ENCODE results near the gene MCF2L2.

MCF2L2 gene

DNA sequence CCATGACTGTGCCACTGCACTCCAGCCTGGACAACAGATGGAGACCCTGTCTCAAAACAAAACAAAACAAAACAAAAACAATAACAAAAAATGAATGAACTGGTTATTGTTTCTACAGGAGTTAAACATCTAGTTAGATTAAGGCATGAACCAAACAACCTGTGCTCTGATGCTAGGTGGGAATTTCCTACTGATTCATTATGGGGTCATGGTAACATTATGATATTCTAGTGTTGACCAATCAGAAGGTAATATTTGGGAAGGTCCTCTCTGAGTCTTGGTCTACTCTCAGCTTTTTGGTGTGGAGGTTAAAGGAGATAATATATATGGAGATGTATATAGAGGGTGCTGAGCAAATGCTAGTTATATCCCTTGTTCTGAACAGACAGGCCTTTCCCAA is 37.6 kb downstream of the MCF2L2 start:
- POLR2A ChIA-PET = no interaction called here
- no peaks in the 10 kb centered on the region for H3K36me3 ChIP-seq (ENCODE audit: control insufficient read depth in 2 of 2, insufficient read depth in 1 of 2, low read length in 2 of 2)

DNA sequence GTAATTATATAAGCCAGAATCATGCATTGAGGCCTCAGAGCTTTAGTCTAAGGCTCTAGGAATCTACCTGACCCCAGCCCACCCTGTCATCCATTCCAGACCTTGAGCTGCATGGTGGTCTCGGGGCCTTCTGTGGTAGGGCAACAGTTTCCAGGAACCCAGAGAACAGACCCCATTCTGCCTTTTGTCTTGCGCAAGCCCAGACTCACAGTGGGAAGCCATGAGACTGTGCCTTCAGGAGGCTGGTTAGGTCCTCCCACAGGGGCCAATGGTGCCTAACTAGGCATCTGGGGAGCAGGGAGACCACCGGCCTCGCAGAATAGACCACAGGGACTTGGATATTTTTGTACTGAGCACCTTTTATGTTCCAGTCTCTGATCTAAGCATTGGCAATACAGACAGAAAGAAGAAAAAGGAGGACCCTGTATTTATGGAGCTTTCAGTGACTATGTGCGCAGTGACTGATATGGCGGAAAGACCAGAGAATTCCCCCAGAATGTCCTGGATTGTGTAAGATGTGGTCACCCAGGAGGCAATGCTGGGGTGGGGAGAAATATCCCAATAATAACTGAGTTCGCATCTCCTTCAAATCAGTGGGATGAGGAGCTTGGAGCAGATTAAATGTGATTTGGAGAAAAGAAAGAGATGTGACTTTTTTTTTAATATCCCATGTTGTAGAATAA is 40.1 kb downstream of the MCF2L2 start:
- POLR2A ChIA-PET = no interaction called here
- H3K36me3 ChIP-seq (ENCODE audit: control insufficient read depth in 2 of 2, insufficient read depth in 1 of 2, low read length in 2 of 2) = no peaks in the 10 kb centered on the region

More for the DNA sequence above, 37.6 kb downstream of the MCF2L2 start:
- no peak for TF ChIP-seq ZNF391 (tag by site-specific recombination; IDR thresholded peaks at IDR 0.05; ENCODE audit: borderline replicate concordance, low read depth)
- CTCF ChIA-PET = interaction anchor here (1.5 kb wide), 1 partner anchor 206 kb away, joined by 12 read pairs; no protein-coding TSS in a partner anchor
- Histone ChIP-seq H3K4me1 (ENCODE audit: control insufficient read depth, insufficient read depth, low read length) (no peaks in the 10 kb centered on the region), H3K27ac (ENCODE audit: extremely low read depth, low read depth, low read length) (no peak overlapping the region), H3K9me3 (ENCODE audit: control insufficient read depth, insufficient read depth, low read depth, low read length) (no peaks in the 10 kb centered on the region), H3K4me3 (ENCODE audit: low read depth, low read length) (no peak overlapping the region)

More for the DNA sequence above, 40.1 kb downstream of the MCF2L2 start:
- no peak for TF ChIP-seq ZNF555 (tag by site-specific recombination; conservative IDR thresholded peaks at IDR 0.05)
- TF ChIP-seq, protein P1, sequence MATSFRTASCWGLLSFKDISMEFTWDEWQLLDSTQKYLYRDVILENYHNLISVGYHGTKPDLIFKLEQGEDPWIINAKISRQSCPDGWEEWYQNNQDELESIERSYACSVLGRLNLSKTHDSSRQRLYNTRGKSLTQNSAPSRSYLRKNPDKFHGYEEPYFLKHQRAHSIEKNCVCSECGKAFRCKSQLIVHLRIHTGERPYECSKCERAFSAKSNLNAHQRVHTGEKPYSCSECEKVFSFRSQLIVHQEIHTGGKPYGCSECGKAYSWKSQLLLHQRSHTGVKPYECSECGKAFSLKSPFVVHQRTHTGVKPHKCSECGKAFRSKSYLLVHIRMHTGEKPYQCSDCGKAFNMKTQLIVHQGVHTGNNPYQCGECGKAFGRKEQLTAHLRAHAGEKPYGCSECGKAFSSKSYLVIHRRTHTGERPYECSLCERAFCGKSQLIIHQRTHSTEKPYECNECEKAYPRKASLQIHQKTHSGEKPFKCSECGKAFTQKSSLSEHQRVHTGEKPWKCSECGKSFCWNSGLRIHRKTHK (tag by site-specific recombination; IDR thresholded peaks at IDR 0.05) = no peak
- TF ChIP-seq, protein P2, sequence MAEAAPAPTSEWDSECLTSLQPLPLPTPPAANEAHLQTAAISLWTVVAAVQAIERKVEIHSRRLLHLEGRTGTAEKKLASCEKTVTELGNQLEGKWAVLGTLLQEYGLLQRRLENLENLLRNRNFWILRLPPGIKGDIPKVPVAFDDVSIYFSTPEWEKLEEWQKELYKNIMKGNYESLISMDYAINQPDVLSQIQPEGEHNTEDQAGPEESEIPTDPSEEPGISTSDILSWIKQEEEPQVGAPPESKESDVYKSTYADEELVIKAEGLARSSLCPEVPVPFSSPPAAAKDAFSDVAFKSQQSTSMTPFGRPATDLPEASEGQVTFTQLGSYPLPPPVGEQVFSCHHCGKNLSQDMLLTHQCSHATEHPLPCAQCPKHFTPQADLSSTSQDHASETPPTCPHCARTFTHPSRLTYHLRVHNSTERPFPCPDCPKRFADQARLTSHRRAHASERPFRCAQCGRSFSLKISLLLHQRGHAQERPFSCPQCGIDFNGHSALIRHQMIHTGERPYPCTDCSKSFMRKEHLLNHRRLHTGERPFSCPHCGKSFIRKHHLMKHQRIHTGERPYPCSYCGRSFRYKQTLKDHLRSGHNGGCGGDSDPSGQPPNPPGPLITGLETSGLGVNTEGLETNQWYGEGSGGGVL (tag by site-specific recombination; IDR thresholded peaks at IDR 0.05) = no peak
- no peak for TF ChIP-seq ZNF837 (tag by site-specific recombination; IDR thresholded peaks at IDR 0.05)
- no peak for TF ChIP-seq ZNF670 (tag by site-specific recombination; IDR thresholded peaks at IDR 0.05; ENCODE audit: low read depth)
- TF ChIP-seq ZNF585B (tag by site-specific recombination; IDR thresholded peaks at IDR 0.05) = no peak
- TF ChIP-seq TRIM28 (IDR thresholded peaks at IDR 0.05; ENCODE audit: borderline replicate concordance, low read length) = no peak
- TF ChIP-seq, protein P3, sequence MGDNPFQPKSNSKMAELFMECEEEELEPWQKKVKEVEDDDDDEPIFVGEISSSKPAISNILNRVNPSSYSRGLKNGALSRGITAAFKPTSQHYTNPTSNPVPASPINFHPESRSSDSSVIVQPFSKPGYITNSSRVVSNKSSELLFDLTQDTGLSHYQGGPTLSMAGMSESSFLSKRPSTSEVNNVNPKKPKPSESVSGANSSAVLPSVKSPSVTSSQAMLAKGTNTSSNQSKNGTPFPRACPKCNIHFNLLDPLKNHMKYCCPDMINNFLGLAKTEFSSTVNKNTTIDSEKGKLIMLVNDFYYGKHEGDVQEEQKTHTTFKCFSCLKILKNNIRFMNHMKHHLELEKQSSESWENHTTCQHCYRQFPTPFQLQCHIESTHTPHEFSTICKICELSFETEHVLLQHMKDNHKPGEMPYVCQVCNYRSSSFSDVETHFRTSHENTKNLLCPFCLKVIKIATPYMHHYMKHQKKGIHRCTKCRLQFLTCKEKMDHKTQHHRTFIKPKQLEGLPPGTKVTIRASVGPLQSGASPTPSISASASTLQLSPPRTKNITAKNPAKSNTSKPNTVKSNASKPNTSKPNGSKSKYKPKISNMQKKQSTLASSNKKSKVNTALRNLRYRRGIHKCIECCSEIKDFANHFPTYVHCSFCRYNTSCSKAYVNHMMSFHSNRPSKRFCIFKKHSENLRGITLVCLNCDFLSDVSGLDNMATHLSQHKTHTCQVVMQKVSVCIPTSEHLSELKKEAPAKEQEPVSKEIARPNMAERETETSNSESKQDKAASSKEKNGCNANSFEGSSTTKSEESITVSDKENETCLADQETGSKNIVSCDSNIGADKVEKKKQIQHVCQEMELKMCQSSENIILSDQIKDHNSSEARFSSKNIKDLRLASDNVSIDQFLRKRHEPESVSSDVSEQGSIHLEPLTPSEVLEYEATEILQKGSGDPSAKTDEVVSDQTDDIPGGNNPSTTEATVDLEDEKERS (tag by site-specific recombination; IDR thresholded peaks at IDR 0.05) = no peak
- TF ChIP-seq ZNF521 (tag by site-specific recombination; IDR thresholded peaks at IDR 0.05) = no peak
- no peak for TF ChIP-seq ZNF561 (tag by site-specific recombination; IDR thresholded peaks at IDR 0.05; ENCODE audit: borderline replicate concordance)
- no peak for TF ChIP-seq ZNF114 (tag by site-specific recombination; IDR thresholded peaks at IDR 0.05)
- TF ChIP-seq, protein P4, sequence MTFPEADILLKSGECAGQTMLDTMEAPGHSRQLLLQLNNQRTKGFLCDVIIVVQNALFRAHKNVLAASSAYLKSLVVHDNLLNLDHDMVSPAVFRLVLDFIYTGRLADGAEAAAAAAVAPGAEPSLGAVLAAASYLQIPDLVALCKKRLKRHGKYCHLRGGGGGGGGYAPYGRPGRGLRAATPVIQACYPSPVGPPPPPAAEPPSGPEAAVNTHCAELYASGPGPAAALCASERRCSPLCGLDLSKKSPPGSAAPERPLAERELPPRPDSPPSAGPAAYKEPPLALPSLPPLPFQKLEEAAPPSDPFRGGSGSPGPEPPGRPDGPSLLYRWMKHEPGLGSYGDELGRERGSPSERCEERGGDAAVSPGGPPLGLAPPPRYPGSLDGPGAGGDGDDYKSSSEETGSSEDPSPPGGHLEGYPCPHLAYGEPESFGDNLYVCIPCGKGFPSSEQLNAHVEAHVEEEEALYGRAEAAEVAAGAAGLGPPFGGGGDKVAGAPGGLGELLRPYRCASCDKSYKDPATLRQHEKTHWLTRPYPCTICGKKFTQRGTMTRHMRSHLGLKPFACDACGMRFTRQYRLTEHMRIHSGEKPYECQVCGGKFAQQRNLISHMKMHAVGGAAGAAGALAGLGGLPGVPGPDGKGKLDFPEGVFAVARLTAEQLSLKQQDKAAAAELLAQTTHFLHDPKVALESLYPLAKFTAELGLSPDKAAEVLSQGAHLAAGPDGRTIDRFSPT (tag by site-specific recombination; IDR thresholded peaks at IDR 0.05) = no peak
- TF ChIP-seq BCL11A (tag by site-specific recombination; IDR thresholded peaks at IDR 0.05; ENCODE audit: low read depth) = no peak
- no peak for TF ChIP-seq ZNF184 (tag by site-specific recombination; IDR thresholded peaks at IDR 0.05)
- no peak for TF ChIP-seq ZNF214 (tag by site-specific recombination; IDR thresholded peaks at IDR 0.05; ENCODE audit: borderline replicate concordance)
- TF ChIP-seq ZNF266 (tag by site-specific recombination; IDR thresholded peaks at IDR 0.05; ENCODE audit: low read depth) = no peak
- no peak for TF ChIP-seq ZBTB1 (tag by site-specific recombination; IDR thresholded peaks at IDR 0.05)
- TF ChIP-seq SCRT1 (tag by site-specific recombination; IDR thresholded peaks at IDR 0.05; ENCODE audit: borderline replicate concordance) = no peak
- TF ChIP-seq ZNF776 (tag by site-specific recombination; IDR thresholded peaks at IDR 0.05; ENCODE audit: borderline replicate concordance) = no peak
- H3K27ac ChIP-seq (ENCODE audit: extremely low read depth, low read depth, low read length) = no peak overlapping the region
- H3K9me3 ChIP-seq (ENCODE audit: control insufficient read depth, insufficient read depth, low read depth, low read length) = no peaks in the 10 kb centered on the region
- H3K4me3 ChIP-seq (ENCODE audit: low read depth, low read length) = no peak overlapping the region
- CTCF ChIA-PET = interaction anchor here (1.0 to 1.2 kb wide), 2 partner anchors 204 to 267 kb away, joined by 3 to 4 read pairs; no protein-coding TSS in a partner anchor
- H3K4me1 ChIP-seq (ENCODE audit: control insufficient read depth, insufficient read depth, low read length) = no peaks in the 10 kb centered on the region
